Coronary artery (tissue), 2 donors: ENCODE measurements around the gene R3HDML.

Experiments
- DNase-seq: peaks from one replicate; pipeline ENCODE4 v3.0.0-alpha.2; 2017; ENCODE audit warnings: low spot score
- H3K27ac ChIP-seq, 2 donors: fragments of 200-600 bp; sonication (generic); one replicate each; pipeline ENCODE4 v1.5.1; 2016 to 2019
- H3K4me3 ChIP-seq: fragments of 200-600 bp; sonication (generic); 2 replicates; pipeline ENCODE4 v1.5.1; 2016; ENCODE audit warnings: mild to moderate bottlenecking, moderate library complexity
- TF ChIP-seq, protein P1 (sequence below): fragments of 200-600 bp; sonication (generic); IDR thresholded peaks from one replicate; pipeline ENCODE4 v1.5.1; 2019; ENCODE audit warnings: antibody characterized with exemption

The R3HDML gene

DNA sequence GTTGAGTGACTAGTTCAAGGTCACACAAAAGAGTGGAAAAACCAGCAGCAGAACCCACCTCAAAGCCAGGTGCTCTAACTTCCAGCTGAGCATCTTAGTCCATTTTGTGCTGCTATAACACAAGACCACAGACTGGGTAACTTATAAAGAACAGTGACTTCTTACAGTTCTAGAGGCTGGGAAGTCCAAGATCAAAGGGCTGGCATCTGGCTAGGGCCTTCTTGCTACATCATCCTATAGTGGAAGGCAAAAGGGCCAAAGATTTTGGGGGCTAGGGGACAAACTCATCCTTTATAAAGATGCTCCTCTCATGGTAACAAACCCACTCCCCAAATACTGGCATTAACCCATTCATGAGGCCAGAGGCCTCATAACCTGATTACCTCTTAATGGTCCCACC is 35.6 kb upstream of the R3HDML start:
- TF ChIP-seq, protein P1, sequence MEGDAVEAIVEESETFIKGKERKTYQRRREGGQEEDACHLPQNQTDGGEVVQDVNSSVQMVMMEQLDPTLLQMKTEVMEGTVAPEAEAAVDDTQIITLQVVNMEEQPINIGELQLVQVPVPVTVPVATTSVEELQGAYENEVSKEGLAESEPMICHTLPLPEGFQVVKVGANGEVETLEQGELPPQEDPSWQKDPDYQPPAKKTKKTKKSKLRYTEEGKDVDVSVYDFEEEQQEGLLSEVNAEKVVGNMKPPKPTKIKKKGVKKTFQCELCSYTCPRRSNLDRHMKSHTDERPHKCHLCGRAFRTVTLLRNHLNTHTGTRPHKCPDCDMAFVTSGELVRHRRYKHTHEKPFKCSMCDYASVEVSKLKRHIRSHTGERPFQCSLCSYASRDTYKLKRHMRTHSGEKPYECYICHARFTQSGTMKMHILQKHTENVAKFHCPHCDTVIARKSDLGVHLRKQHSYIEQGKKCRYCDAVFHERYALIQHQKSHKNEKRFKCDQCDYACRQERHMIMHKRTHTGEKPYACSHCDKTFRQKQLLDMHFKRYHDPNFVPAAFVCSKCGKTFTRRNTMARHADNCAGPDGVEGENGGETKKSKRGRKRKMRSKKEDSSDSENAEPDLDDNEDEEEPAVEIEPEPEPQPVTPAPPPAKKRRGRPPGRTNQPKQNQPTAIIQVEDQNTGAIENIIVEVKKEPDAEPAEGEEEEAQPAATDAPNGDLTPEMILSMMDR = no peak
- no peak overlapping the region for H3K27ac ChIP-seq
- no peak for DNase-seq
- H3K4me3 ChIP-seq = no peak overlapping the region

DNA sequence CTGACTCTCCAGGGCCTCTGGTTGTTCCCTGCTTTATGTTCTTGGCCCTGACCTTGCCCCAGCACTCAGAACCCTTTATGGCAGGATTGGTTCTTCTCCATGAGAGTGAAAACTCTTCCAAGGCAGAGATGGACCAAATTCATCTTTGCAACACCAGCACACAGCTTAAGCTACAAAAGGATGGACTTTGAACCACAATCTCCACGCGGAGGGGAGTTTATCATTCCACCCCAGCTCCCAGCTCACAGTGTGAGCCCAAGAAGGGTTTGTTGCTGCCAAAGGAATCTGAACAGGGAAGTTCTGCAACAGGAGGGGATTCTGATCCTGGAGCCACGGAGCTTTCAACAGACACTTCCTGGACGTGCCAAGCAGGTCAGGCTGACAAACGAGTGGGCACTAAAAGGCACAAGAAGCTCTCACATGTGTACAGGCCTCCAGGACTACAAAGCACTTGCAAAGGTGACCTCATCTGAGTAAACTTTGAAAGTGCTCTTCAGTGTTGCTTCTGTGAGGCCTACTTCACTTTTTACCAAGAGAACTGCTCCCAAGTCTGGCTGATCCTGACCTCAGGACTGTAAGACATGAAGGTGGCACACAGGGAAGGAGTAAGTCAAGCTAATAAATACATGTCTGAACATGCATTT is 34.7 kb upstream of the R3HDML start:
- DNase-seq = no peak
- Histone ChIP-seq H3K4me3 (no peak overlapping the region), H3K27ac (no peak overlapping the region)
- TF ChIP-seq, protein P1 = no peak

DNA sequence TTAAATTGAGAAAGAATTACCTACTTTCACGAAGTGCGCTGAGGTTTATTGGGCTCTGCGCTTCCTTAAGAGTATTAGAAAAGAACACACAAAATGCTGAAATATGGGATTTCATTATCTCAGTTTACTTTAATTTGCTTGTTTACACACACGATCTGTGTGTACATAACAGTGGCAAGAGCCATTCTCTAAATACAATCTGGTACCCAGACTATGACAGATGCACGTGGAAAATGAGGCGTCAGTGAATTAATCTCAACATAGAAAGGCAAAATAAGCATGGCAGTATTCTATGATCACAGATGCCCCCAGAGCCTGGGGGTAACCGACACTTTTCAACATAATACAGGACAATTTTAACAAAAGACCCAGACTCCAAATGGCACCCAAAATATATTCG is 34.1 kb upstream of the R3HDML start:
- no peak overlapping the region for H3K27ac ChIP-seq

DNA sequence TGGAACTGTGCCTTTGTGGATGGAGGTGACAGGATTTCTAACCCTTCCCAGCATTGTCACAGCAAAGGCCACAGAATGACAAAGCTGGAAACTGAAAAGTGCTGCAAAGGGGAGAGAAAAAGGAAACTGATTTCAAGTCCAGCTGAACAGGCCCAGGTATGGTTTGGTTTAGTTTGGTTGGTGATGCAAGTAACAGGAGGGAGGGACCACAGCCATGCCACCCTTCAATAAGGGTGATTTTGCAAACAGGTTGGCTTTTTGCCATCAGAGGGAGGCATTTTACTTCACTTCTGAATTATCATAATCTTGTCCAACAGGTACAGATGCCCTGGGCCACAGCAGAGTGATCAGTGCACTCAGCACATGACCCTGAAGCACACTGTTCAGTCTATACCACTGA is 32.5 kb upstream of the R3HDML start:
- TF ChIP-seq, protein P1 = no peak
- Histone ChIP-seq H3K27ac (no peak overlapping the region), H3K4me3 (no peak overlapping the region)
- DNase-seq = no peak

More for the DNA sequence above, 34.1 kb upstream of the R3HDML start:
- H3K4me3 ChIP-seq = no peak overlapping the region
- TF ChIP-seq, protein P1 = no peak
- no peak for DNase-seq

DNA sequence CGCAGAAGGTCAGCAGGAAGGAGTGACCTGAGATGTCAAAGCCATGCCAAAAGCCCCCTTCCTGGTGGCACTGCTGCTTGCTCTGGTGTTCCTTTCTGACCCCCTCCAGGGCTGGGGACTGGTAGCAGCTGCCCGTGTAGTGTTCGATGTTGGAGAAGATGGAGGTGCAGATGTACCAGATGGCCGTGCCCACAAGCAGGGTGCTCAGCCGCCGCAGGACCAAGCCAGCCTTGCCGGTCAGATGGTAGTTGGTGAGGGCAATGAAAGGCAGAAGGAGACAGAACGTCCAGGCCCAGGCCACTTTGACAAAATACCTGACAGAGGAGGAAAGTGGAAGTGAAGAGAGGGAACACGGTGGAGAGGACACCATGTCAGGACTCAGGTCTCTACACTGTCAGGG is 29.9 kb upstream of the R3HDML start:
- Histone ChIP-seq H3K4me3 (no peak overlapping the region), H3K27ac (no peak overlapping the region)
- TF ChIP-seq, protein P1 = no peak
- no peak for DNase-seq

DNA sequence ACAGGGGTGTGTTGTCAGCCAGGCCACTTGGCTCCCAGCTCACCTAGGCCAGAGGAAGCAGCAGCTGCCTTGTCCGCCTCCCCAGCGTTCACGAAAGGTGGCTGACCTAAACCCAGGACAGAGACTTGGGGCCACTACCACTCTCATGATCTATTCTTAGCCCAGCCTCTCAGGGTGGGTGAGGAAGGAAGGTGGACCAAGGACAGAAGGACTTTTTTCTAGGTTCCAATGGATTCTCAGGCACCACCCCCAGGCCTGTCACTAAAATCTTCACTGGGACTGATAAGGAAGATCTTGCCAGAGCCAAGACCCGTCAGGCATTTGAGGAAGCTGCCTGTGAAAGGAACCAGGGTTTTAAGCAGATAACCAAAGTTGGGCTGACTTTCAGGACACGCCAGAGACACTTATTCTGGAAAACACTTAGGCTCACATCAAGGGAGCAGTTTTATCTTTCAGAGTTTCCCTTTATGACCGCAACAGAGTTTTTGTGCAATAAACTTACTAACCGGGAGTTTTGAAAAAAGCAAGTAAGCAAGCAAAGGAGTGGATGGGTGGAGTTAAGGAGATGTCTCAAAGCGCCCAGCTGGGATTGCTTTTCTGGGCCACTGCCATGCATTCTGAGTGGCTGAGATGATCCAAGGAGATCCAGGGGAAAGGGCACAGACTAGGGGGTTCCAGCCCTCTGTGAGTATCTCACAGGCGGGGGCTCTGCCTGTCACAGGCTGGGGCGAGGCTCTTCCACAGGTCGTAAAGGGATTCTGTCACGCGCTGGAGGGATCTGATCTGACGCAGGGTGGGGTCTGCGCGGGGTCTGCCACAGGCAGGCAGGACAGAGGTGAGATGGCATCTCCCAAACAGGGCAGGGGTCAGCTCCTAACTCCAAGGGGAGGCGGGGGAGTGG is 26.8 kb upstream of the R3HDML start:
- DNase-seq = no peak
- Histone ChIP-seq H3K27ac (peak overlapping the region in 1 of 2 donors; percentile 85), H3K4me3 (peak overlapping the region; percentile 97)
- TF ChIP-seq, protein P1 = no peak
